HFFc6 (cell line): Measurements from ENCODE around the gene NETO2. TPM values are rescaled to one million over a fixed set of nuclear protein-coding genes. Genes with fewer than 3 reads are reported as not detected.

Experiments used
- DNase-seq: peaks from one replicate; pipeline ENCODE4 v3.0.0-alpha.2; 2018
- H3K27ac Mint-ChIP-seq: 2 replicates; pipeline ENCODE4 v1.8.0; 2020; ENCODE audit warnings: mild to moderate bottlenecking, mixed read lengths
- H3K27me3 Mint-ChIP-seq: 2 replicates; pipeline ENCODE4 v1.8.0; 2021; ENCODE audit warnings: mild to moderate bottlenecking, moderate library complexity, mixed read lengths; ENCODE audit not compliant: insufficient read depth
- H3K36me3 Mint-ChIP-seq: 2 replicates; pipeline ENCODE4 v1.8.0; 2021; ENCODE audit warnings: low read depth, mixed read lengths
- H3K4me1 Mint-ChIP-seq: 2 replicates; pipeline ENCODE4 v1.8.0; 2020; ENCODE audit warnings: low read depth, mixed read lengths
- H3K4me3 Mint-ChIP-seq: 2 replicates; pipeline ENCODE4 v1.8.0; 2020; ENCODE audit warnings: mild to moderate bottlenecking, moderate library complexity, mixed read lengths
- H3K9me3 Mint-ChIP-seq: 2 replicates; pipeline ENCODE4 v1.8.0; 2020; ENCODE audit warnings: mild to moderate bottlenecking, mixed read lengths
- total RNA-seq, 6 experiments: library from RNA; stranded (reverse); fragmentation: NEBNext Ultra II Directional; extraction: Animal tissue kit (Norgen Biotek cat#: 25700); gene quantifications; 2 replicates in 1 of 6; 3 replicates in 5 of 6; pipeline ENCODE4 v1.2.3, GENCODE V29; 2021
- TF ChIP-seq, protein P1 (sequence below): fragments of 200-600 bp; sonication (generic); IDR thresholded peaks from 2 replicates; pipeline ENCODE4 v1.5.0; 2021; ENCODE audit warnings: antibody characterized with exemption, mild to moderate bottlenecking

NETO2 gene
- total RNA-seq, 6 experiments from 2014 or later, result 11.7 to 24.0 (median 19.4) TPM

DNA sequence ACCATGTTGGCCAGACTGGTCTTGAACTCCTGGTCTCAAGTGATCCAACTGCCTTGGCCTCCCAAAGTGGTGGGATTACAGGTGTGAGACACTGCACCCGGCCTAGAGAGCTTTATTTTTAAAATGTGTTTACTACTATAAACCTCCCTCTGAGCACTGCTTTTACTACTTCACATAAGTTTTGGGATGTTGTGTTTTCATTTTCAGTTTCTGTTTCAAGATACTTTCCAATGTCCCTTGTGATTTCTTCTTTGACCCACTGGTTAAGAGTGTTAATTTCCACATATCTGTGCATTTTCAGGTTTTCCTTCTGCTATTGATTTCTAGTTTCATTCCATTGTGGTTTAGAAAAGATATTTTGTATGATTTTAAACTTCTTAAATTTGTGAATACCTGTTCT, 74.4 kb downstream of the NETO2 start:
- TF ChIP-seq, protein P1, sequence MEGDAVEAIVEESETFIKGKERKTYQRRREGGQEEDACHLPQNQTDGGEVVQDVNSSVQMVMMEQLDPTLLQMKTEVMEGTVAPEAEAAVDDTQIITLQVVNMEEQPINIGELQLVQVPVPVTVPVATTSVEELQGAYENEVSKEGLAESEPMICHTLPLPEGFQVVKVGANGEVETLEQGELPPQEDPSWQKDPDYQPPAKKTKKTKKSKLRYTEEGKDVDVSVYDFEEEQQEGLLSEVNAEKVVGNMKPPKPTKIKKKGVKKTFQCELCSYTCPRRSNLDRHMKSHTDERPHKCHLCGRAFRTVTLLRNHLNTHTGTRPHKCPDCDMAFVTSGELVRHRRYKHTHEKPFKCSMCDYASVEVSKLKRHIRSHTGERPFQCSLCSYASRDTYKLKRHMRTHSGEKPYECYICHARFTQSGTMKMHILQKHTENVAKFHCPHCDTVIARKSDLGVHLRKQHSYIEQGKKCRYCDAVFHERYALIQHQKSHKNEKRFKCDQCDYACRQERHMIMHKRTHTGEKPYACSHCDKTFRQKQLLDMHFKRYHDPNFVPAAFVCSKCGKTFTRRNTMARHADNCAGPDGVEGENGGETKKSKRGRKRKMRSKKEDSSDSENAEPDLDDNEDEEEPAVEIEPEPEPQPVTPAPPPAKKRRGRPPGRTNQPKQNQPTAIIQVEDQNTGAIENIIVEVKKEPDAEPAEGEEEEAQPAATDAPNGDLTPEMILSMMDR, result no peak
- Mint-ChIP-seq H3K27ac (no peak overlapping the region), H3K27me3 (peaks cover 13% of the 10 kb centered on the region), H3K36me3 (no peaks in the 10 kb centered on the region; the same call in 1 of the 2 replicates), H3K4me3 (no peak overlapping the region; the same call in 1 of the 2 replicates), H3K4me1 (no peaks in the 10 kb centered on the region), H3K9me3 (peaks cover 3% of the 10 kb centered on the region; the same call in 1 of the 2 replicates)
- no peak for DNase-seq

DNA sequence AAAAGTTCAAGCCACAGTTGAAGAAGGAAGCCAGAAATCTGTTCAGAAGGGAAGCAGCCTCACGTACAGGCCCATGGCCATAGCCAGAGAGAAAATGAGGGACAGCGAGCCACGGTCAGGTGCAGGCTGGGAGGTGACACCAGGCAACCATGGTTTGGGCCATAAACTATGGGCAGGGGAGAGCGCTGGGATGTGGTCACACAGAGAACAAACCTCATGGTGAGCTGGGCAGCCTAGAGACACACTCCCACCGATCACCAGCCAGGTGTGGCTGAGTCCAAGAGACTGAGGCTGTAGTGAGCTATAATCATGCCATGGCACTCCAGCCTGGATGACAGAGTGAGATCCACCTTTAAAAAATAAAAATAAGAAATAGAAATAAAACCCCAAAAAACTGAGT, 76.5 kb downstream of the NETO2 start:
- TF ChIP-seq, protein P1, result no peak
- peaks cover 2% of the 10 kb centered on the region; the same call in 1 of the 2 replicates for H3K9me3 Mint-ChIP-seq

DNA sequence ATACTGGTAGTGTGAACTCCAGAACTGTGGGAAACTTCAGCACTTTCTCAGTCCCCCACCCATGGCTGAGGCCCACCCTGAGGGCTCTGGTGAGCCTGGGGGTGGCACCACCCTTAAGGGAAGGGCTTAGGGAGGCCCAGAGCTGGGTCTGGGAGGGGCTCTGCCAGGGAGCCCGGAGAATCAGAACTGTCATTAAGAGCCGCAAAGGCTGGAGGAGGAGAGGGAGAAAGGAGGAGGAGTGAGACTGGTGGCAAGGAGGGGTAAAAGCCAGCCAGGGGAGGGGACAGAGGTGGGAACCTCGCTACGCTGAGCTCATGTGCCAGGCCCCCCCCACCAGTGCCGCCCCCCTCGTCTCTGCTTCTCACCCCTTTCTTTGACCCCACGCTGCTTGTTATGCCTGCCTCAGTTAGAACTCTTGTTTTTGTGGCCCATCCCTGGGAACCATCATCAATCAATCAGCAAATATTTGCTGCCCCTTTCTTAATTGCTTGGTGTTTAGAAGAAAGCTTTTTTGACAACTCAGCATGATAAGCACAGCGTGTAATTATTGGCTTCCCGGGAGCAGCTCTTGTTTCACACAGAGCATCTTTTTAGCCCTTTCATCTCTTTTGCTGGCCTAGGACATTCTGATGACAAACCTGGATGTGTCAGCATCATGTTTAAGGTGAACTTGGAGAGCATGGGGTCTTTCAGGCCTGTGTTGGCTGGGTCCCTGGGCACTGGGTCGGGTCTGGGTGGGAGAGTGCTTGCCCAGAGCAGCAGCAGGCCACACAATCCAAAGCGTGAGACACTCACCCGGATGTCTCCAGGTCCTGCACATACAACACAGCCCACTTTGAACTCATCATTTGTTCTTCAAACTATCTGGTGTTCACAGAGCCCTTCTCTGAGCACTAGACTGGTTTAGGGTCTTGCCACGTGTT, 77.7 kb downstream of the NETO2 start:
- H3K4me1 Mint-ChIP-seq, result no peaks in the 10 kb centered on the region
- H3K27me3 Mint-ChIP-seq, result peaks cover 21% of the 10 kb centered on the region
- H3K9me3 Mint-ChIP-seq, result no peaks in the 10 kb centered on the region; the same call in 1 of the 2 replicates
- no peak overlapping the region for H3K4me3 Mint-ChIP-seq
- H3K36me3 Mint-ChIP-seq, result no peaks in the 10 kb centered on the region
- H3K27ac Mint-ChIP-seq, result no peak overlapping the region
- TF ChIP-seq, protein P1, result no peak
- no peak for DNase-seq

More for the DNA sequence above, 76.5 kb downstream of the NETO2 start:
- no peak overlapping the region for H3K27ac Mint-ChIP-seq
- H3K4me3 Mint-ChIP-seq, result no peak overlapping the region
- DNase-seq, result no peak
- no peaks in the 10 kb centered on the region for H3K4me1 Mint-ChIP-seq
- peaks cover 16% of the 10 kb centered on the region for H3K27me3 Mint-ChIP-seq
- H3K36me3 Mint-ChIP-seq, result no peaks in the 10 kb centered on the region; the same call in 1 of the 2 replicates

DNA sequence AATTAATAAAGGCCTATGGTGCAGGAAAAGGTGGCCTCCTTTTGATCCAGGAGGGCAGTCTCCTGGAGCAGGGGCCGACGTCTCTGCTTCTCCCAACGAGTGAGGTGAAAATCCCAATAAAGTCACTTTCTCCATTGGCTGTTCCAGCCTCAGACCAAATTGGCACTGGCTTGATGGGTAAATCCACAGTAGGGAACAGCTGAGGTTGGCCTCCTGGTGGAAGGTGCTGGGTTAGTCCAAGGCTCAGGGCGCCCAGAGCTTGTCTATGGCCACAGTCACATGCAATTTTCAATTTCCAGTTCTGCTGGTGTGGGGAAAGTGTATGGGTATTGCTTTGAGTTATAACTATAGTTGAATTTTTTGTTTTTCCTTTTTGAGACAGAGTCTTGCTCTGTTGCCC, 79.0 kb downstream of the NETO2 start:
- TF ChIP-seq, protein P1, result no peak
- no peaks in the 10 kb centered on the region for H3K4me1 Mint-ChIP-seq
- no peaks in the 10 kb centered on the region for H3K9me3 Mint-ChIP-seq
- no peak overlapping the region for H3K27ac Mint-ChIP-seq
- H3K36me3 Mint-ChIP-seq, result no peaks in the 10 kb centered on the region
- no peak overlapping the region for H3K4me3 Mint-ChIP-seq
- no peak for DNase-seq
- H3K27me3 Mint-ChIP-seq, result peaks cover 19% of the 10 kb centered on the region

DNA sequence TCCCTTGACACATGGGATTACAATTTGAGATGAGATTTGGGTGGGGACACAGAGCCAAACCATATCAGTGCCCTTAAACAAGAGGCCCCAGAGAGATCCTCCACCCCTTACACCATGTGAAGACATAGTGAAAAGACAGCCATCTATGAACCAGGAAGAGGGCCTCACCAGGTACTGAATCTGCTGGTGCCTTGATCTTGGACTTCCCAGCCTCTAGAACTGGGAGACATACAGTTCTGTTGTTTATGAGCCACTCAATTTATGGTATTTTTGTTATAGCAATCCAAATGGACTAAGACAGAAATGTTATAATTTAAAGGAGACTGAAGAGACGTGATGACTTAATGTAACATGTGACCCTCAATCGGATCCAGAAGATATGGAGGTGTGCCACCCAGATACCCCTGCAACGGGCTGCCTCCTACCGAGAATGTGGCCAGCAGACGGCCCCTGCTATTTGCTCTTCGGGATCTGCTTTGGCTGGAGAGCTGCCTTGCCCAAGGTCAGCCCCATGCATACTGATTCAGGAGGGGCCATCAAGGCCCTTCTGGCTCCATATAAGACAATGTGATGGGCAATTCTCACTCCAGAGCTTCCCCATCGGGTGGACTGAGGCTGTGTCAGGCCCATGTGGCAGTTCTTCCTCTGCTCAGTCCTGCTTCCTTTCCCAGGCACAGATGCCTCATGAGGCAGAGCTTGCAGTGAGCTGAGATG, 80.6 kb downstream of the NETO2 start:
- TF ChIP-seq, protein P1, result no peak

More for the DNA sequence above, 80.6 kb downstream of the NETO2 start:
- peaks cover 19% of the 10 kb centered on the region for H3K27me3 Mint-ChIP-seq
- H3K27ac Mint-ChIP-seq, result no peak overlapping the region
- H3K9me3 Mint-ChIP-seq, result no peaks in the 10 kb centered on the region
- H3K4me1 Mint-ChIP-seq, result no peaks in the 10 kb centered on the region
- DNase-seq, result no peak
- no peaks in the 10 kb centered on the region for H3K36me3 Mint-ChIP-seq
- no peak overlapping the region for H3K4me3 Mint-ChIP-seq
